ENCODE measurements around the gene OR4C45. TPM values are rescaled to one million over a fixed set of nuclear protein-coding genes. Genes with fewer than 3 reads are reported as not detected.
"Not testable (repeated sequence)": the region's sequence is repeated elsewhere in the genome, so short reads cannot be mapped to it uniquely, and the experiment has no call there.

The OR4C45 gene
- total and polyA plus RNA-seq, 2 experiments from 2014 or later = not detected

DNA sequence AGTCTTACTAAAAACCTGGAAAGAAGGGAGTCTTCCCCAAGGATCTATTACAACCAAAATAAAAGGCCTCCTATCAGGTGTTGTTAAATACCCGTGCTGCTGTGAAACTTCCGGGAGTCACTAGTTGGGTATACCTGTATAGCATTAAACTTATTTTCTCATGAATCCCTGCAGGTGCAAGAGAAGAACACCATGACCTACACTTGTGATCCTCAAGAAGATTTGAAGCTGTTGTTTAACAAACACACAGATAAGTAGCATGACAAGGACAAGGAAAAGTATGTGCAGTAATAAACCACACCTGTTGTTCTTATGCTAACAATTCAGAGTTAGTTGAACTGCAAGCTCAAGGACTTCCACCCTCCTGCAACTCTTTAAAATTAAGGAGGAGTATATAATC, 12.0 kb downstream of the OR4C45 start:
- in situ Hi-C loops (cut with MboI) = no loop called here

DNA sequence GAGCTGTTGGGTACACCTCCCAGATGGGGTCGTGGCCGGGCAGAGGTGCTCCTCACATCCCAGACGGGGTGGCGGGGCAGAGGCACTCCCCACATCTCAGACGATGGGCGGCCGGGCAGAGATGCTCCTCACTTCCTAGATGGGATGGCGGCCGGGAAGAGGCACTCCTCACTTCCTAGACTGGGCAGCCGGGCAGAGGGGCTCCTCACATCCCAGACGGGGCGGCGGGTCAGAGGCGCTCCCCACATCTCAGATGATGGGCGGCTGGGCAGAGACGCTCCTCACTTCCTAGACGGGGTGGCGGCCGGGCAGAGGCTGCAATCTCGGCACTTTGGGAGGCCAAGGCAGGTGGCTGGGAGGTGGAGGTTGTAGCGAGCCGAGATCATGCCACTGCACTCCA, 30.4 kb downstream of the OR4C45 start:
- H3K79me2 ChIP-seq (ENCODE audit: insufficient read depth); DNase-seq; H3K9me3 ChIP-seq (ENCODE audit: low read depth); H3K4me2 ChIP-seq (ENCODE audit: unreplicated experiment); H3F3A ChIP-seq (ENCODE audit: insufficient read depth); in situ Hi-C loops (cut with MboI); H3K9ac ChIP-seq; H3K9me2 ChIP-seq (ENCODE audit: insufficient read depth); H3K36me3 ChIP-seq (ENCODE audit: low read depth); H4K20me1 ChIP-seq (ENCODE audit: insufficient read depth); H2AFZ ChIP-seq; H3K27ac ChIP-seq; H3K4me1 ChIP-seq (ENCODE audit: insufficient read depth); H3K27me3 ChIP-seq (replicated peaks; ENCODE audit: insufficient read depth); H3K4me3 ChIP-seq: not testable (repeated sequence)
- WGBS, 2 experiments (ENCODE audit: low coverage in 1 of 2, low lambda C conversion rate in 2 of 2, missing lambda C conversion rate in 2 of 2) = 59 to 67% methylated on average over 15 to 21 of the region's 22 CpGs

More for the DNA sequence above, 12.0 kb downstream of the OR4C45 start:
- DNase-seq = no peak
- Histone ChIP-seq H2AFZ (no peak overlapping the region), H3K4me2 (ENCODE audit: unreplicated experiment) (no peak overlapping the region), H3K9me2 (ENCODE audit: insufficient read depth) (no peaks in the 10 kb centered on the region), H3K9me3 (ENCODE audit: low read depth) (no peaks in the 10 kb centered on the region), H3K4me1 (ENCODE audit: insufficient read depth) (no peaks in the 10 kb centered on the region), H3K79me2 (ENCODE audit: insufficient read depth) (no peaks in the 10 kb centered on the region), H3F3A (ENCODE audit: insufficient read depth) (no peaks in the 10 kb centered on the region), H3K4me3 (no peak overlapping the region), H3K27me3 (replicated peaks; ENCODE audit: insufficient read depth) (no peaks in the 10 kb centered on the region), H4K20me1 (ENCODE audit: insufficient read depth) (no peaks in the 10 kb centered on the region), H3K9ac (no peak overlapping the region), H3K27ac (no peak overlapping the region), H3K36me3 (ENCODE audit: low read depth) (no peaks in the 10 kb centered on the region)
- TF ChIP-seq EZH2 (IDR thresholded peaks at IDR 0.05; ENCODE audit: insufficient read depth, poor library complexity, severe bottlenecking) (no peak), EZH2phosphoT487 (IDR thresholded peaks at IDR 0.05; ENCODE audit: insufficient read depth, low read depth) (no peak)
- 56 to 65% methylated on average over 2 of the region's 2 CpGs for WGBS, 2 experiments (ENCODE audit: low coverage in 1 of 2, low lambda C conversion rate in 2 of 2, missing lambda C conversion rate in 2 of 2)

DNA sequence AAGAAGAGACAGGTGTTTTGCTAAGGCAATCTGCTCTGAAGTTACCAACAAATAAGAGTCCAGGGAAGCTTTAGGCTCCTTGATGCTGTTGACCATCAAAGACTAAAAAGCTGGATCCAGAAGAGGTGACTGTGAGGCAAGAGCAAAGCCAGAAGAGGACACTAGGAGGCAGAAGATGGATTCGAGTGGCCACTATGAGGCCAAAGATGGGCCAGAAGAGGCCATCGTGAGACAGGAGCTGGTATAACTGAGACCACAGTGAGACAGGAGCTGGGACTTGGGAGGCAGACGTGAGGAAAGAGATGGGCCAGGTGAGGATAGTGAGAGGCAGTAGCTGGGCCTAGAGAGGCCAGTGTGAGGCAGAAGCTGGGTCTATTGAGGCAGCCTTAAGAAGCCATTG, 37.7 kb downstream of the OR4C45 start:
- no peak overlapping the region for H3K4me3 ChIP-seq
- H3K9ac ChIP-seq = no peak overlapping the region
- H3K27me3 ChIP-seq (replicated peaks; ENCODE audit: insufficient read depth) = no peaks in the 10 kb centered on the region
- in situ Hi-C loops (cut with MboI) = no loop called here
- H3K4me1 ChIP-seq (ENCODE audit: insufficient read depth) = no peaks in the 10 kb centered on the region
- no peak overlapping the region for H2AFZ ChIP-seq
- no peaks in the 10 kb centered on the region for H3F3A ChIP-seq (ENCODE audit: insufficient read depth)
- TF ChIP-seq EZH2phosphoT487 (IDR thresholded peaks at IDR 0.05; ENCODE audit: insufficient read depth, low read depth) (no peak), EZH2 (IDR thresholded peaks at IDR 0.05; ENCODE audit: insufficient read depth, poor library complexity, severe bottlenecking) (no peak)
- H4K20me1 ChIP-seq (ENCODE audit: insufficient read depth) = no peaks in the 10 kb centered on the region
- no peaks in the 10 kb centered on the region for H3K9me3 ChIP-seq (ENCODE audit: low read depth)
- H3K4me2 ChIP-seq (ENCODE audit: unreplicated experiment) = no peak overlapping the region
- 4 to 7% methylated on average over 3 of the region's 3 CpGs for WGBS, 2 experiments (ENCODE audit: low coverage in 1 of 2, low lambda C conversion rate in 2 of 2, missing lambda C conversion rate in 2 of 2)
- H3K9me2 ChIP-seq (ENCODE audit: insufficient read depth) = no peaks in the 10 kb centered on the region
- H3K27ac ChIP-seq = no peak overlapping the region
- no peak for DNase-seq
- no peaks in the 10 kb centered on the region for H3K79me2 ChIP-seq (ENCODE audit: insufficient read depth)
- H3K36me3 ChIP-seq (ENCODE audit: low read depth) = no peaks in the 10 kb centered on the region

GRCh38 chr11:50071584-50072225, 39.0 kb downstream of the OR4C45 start:
- Histone ChIP-seq H3K4me1 (ENCODE audit: insufficient read depth) (no peaks in the 10 kb centered on the region), H3K4me2 (ENCODE audit: unreplicated experiment) (no peak overlapping the region), H3K9me3 (ENCODE audit: low read depth) (no peaks in the 10 kb centered on the region), H3K27me3 (replicated peaks; ENCODE audit: insufficient read depth) (no peaks in the 10 kb centered on the region), H3K36me3 (ENCODE audit: low read depth) (no peaks in the 10 kb centered on the region), H4K20me1 (ENCODE audit: insufficient read depth) (no peaks in the 10 kb centered on the region), H3K79me2 (ENCODE audit: insufficient read depth) (no peaks in the 10 kb centered on the region), H3K9me2 (ENCODE audit: insufficient read depth) (no peaks in the 10 kb centered on the region), H2AFZ (no peak overlapping the region), H3F3A (ENCODE audit: insufficient read depth) (no peaks in the 10 kb centered on the region), H3K4me3 (no peak overlapping the region), H3K27ac (no peak overlapping the region), H3K9ac (no peak overlapping the region)
- TF ChIP-seq EZH2 (IDR thresholded peaks at IDR 0.05; ENCODE audit: insufficient read depth, poor library complexity, severe bottlenecking) = no peak
- TF ChIP-seq EZH2phosphoT487 (IDR thresholded peaks at IDR 0.05; ENCODE audit: insufficient read depth, low read depth) = no peak
- DNase-seq = no peak
- WGBS, 2 experiments (ENCODE audit: low coverage in 1 of 2, low lambda C conversion rate in 2 of 2, missing lambda C conversion rate in 2 of 2) = 32 to 36% methylated on average over 8 to 9 of the region's 9 CpGs
- in situ Hi-C loops (cut with MboI) = no loop called here

All from GM23248 (cell line).